Mammary epithelial cell (primary cell): Measurements from ENCODE around the gene TMEFF2.

ENCODE experiments used
- EZH2 ChIP-seq: IDR thresholded peaks from 2 replicates; pipeline ENCODE4 v1.6.1; 2012; ENCODE audit warnings: low read length, inconsistent platforms, borderline replicate concordance
- TF ChIP-seq, protein P1 (sequence below), 2 donors: IDR thresholded peaks in 1 of 2; conservative IDR thresholded peaks in 1 of 2; 2 replicates each; pipeline ENCODE4 v1.5.1; 2011 to 2012; ENCODE audit warnings: inconsistent platforms in 2 of 2, low read length in 2 of 2, mild to moderate bottlenecking in 2 of 2, control low read depth in 1 of 2, low read depth in 1 of 2; ENCODE audit not compliant: insufficient read depth in 1 of 2; ENCODE audit errors: extremely low read depth in 1 of 2

DNA sequence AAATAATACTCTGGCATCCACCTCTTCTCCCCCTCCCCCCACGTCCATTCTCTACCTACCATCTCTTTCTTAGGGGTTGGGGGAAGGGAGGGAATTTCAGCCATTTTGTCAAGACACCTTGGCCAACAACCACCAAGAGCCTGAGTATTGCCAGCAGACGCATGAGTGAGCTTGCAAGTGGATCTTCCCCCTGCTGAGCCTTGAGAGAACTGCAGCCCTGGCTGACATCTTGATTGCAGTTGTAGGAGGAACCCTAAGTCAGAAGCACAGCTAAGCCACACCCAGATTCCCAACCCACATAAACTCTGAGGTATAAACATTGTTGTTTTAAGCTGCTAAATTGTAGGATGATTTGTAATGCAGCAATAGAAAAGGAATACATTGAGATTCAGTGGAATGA is 165.6 kb downstream of the TMEFF2 start:
- TF ChIP-seq, protein P1, sequence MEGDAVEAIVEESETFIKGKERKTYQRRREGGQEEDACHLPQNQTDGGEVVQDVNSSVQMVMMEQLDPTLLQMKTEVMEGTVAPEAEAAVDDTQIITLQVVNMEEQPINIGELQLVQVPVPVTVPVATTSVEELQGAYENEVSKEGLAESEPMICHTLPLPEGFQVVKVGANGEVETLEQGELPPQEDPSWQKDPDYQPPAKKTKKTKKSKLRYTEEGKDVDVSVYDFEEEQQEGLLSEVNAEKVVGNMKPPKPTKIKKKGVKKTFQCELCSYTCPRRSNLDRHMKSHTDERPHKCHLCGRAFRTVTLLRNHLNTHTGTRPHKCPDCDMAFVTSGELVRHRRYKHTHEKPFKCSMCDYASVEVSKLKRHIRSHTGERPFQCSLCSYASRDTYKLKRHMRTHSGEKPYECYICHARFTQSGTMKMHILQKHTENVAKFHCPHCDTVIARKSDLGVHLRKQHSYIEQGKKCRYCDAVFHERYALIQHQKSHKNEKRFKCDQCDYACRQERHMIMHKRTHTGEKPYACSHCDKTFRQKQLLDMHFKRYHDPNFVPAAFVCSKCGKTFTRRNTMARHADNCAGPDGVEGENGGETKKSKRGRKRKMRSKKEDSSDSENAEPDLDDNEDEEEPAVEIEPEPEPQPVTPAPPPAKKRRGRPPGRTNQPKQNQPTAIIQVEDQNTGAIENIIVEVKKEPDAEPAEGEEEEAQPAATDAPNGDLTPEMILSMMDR (conservative IDR thresholded peaks at IDR 0.05 in 1 of 2, IDR thresholded peaks at IDR 0.05 in 1 of 2; ENCODE audit: extremely low read depth in 1 of 2, insufficient read depth in 1 of 2, low read depth in 1 of 2, low read length in 2 of 2): peak; percentile 30 to 38
- no peak for TF ChIP-seq EZH2
